ENCODE results near the gene REM1. TPM values are rescaled to one million over a fixed set of nuclear protein-coding genes. Genes with fewer than 3 reads are reported as not detected.
"Not testable (repeated sequence)": the region's sequence is repeated elsewhere in the genome, so short reads cannot be mapped to it uniquely, and the experiment has no call there.

Gene REM1
- total RNA-seq, 1 donor from 2014 or later: 2.3 TPM

- no peaks in the 10 kb centered on the region for H3K27me3 ChIP-seq (ENCODE audit: low read depth)
- TF ChIP-seq CTCF (IDR thresholded peaks at IDR 0.05): no peak
- peak overlapping the region; percentile 100 for H3K4me3 ChIP-seq
- intact Hi-C loops (cut with DNase I): no loop called here
- H3K9me3 ChIP-seq: no peaks in the 10 kb centered on the region
- ATAC-seq: no peak
- H3K4me1 ChIP-seq: peaks cover 42% of the 10 kb centered on the region
- no peaks in the 10 kb centered on the region for H3K36me3 ChIP-seq
- no peak for DNase-seq
- peak overlapping the region; percentile 87 for H3K27ac ChIP-seq
Measured at GRCh38 chr20:31515072-31515774, 40.1 kb downstream of the REM1 start.

GRCh38 chr20:31515775-31516107 lies 40.7 kb downstream of the REM1 start:
- no peak for DNase-seq
- no peak for TF ChIP-seq CTCF (IDR thresholded peaks at IDR 0.05)
- intact Hi-C loops (cut with DNase I): no loop called here
- H3K4me3 ChIP-seq: peak overlapping the region; percentile 100
- no peak for ATAC-seq
- no peaks in the 10 kb centered on the region for H3K36me3 ChIP-seq
- peaks cover 47% of the 10 kb centered on the region for H3K4me1 ChIP-seq
- H3K27ac ChIP-seq: peak overlapping the region; percentile 41
- H3K9me3 ChIP-seq: no peaks in the 10 kb centered on the region
- no peaks in the 10 kb centered on the region for H3K27me3 ChIP-seq (ENCODE audit: low read depth)

GRCh38 chr20:31516166-31516565 lies 41.1 kb downstream of the REM1 start:
- ATAC-seq (no peak), DNase-seq (no peak)
- Histone ChIP-seq H3K27ac (peak overlapping the region; percentile 41), H3K27me3 (ENCODE audit: low read depth) (no peaks in the 10 kb centered on the region), H3K36me3 (peaks cover 4% of the 10 kb centered on the region), H3K9me3 (no peaks in the 10 kb centered on the region), H3K4me3 (peak overlapping the region; percentile 100), H3K4me1 (peaks cover 47% of the 10 kb centered on the region)
- intact Hi-C loops (cut with DNase I): no loop called here
- no peak for TF ChIP-seq CTCF (IDR thresholded peaks at IDR 0.05)

GRCh38 chr20:31516651-31517050 lies 41.6 kb downstream of the REM1 start:
- TF ChIP-seq CTCF (IDR thresholded peaks at IDR 0.05): no peak
- peaks cover 9% of the 10 kb centered on the region for H3K36me3 ChIP-seq
- peak overlapping the region; percentile 100 for H3K4me3 ChIP-seq
- DNase-seq (no peak), ATAC-seq (no peak)
- H3K4me1 ChIP-seq: peaks cover 47% of the 10 kb centered on the region
- intact Hi-C loops (cut with DNase I): no loop called here
- H3K27ac ChIP-seq: peak overlapping the region; percentile 1
- H3K9me3 ChIP-seq: no peaks in the 10 kb centered on the region
- H3K27me3 ChIP-seq (ENCODE audit: low read depth): no peaks in the 10 kb centered on the region

GRCh38 chr20:31517373-31517772 lies 42.3 kb downstream of the REM1 start:
- DNase-seq (no peak), ATAC-seq (no peak)
- no peaks in the 10 kb centered on the region for H3K9me3 ChIP-seq
- peak overlapping the region; percentile 7 for H3K4me3 ChIP-seq
- peak overlapping the region; percentile 1 for H3K27ac ChIP-seq
- peaks cover 53% of the 10 kb centered on the region for H3K4me1 ChIP-seq
- intact Hi-C loops (cut with DNase I): no loop called here
- H3K36me3 ChIP-seq: peaks cover 9% of the 10 kb centered on the region
- no peaks in the 10 kb centered on the region for H3K27me3 ChIP-seq (ENCODE audit: low read depth)
- peak; percentile 13 for TF ChIP-seq CTCF (IDR thresholded peaks at IDR 0.05)

GRCh38 chr20:31521267-31521666 lies 46.2 kb downstream of the REM1 start:
- peaks cover 52% of the 10 kb centered on the region for H3K4me1 ChIP-seq
- H3K27ac ChIP-seq: not testable (repeated sequence)

More at GRCh38 chr20:31521267-31521666, 46.2 kb downstream of the REM1 start:
- H3K27me3 ChIP-seq (ENCODE audit: low read depth); DNase-seq; H3K9me3 ChIP-seq; ATAC-seq; intact Hi-C loops (cut with DNase I); H3K4me3 ChIP-seq: not testable (repeated sequence)
- peaks cover 14% of the 10 kb centered on the region for H3K36me3 ChIP-seq
